GM23338 (cell line): ENCODE results near the gene PRKG2. TPM values are rescaled to one million over a fixed set of nuclear protein-coding genes. Genes with fewer than 3 reads are reported as not detected.

Source experiments
- ATAC-seq: fragments of 200-7000 bp; cut with Tn5 transposase; 3 replicates; pipeline ENCODE4 v1.9.1; 2020
- DNase-seq: peaks from one replicate; pipeline ENCODE4 v3.0.0-alpha.2; 2015; ENCODE audit warnings: low spot score
- H2AFZ ChIP-seq: fragments of 200-600 bp; sonication (generic); 2 replicates; pipeline ENCODE4 v1.8.0; 2016; ENCODE audit warnings: antibody characterized with exemption, mild to moderate bottlenecking, moderate library complexity
- H3F3A ChIP-seq: fragments of 200-600 bp; sonication (generic); replicated peaks from 2 replicates; pipeline ENCODE4 v1.8.0; 2017; ENCODE audit warnings: antibody characterized with exemption, mixed run types, low read depth
- H3K27ac ChIP-seq: fragments of 200-600 bp; sonication (generic); 2 replicates; pipeline ENCODE4 v1.6.1; 2016; ENCODE audit warnings: low read depth
- H3K27me3 ChIP-seq: fragments of 200-600 bp; sonication (generic); 2 replicates; pipeline ENCODE4 v1.8.0; 2016; ENCODE audit warnings: mild to moderate bottlenecking, mixed run types, moderate library complexity; ENCODE audit not compliant: insufficient read depth
- H3K36me3 ChIP-seq: fragments of 200-600 bp; sonication (generic); 2 replicates; pipeline ENCODE4 v1.8.0; 2016; ENCODE audit warnings: mild to moderate bottlenecking; ENCODE audit not compliant: insufficient read depth
- H3K4me1 ChIP-seq: fragments of 200-600 bp; sonication (generic); 2 replicates; pipeline ENCODE4 v1.8.0; 2016; ENCODE audit warnings: mild to moderate bottlenecking, moderate library complexity; ENCODE audit not compliant: insufficient read depth
- H3K4me2 ChIP-seq: fragments of 200-600 bp; sonication (generic); 2 replicates; pipeline ENCODE4 v1.7.1; 2017; ENCODE audit warnings: mixed run types
- H3K4me3 ChIP-seq: fragments of 200-600 bp; sonication (generic); 2 replicates; pipeline ENCODE4 v1.6.1; 2016; ENCODE audit warnings: mixed run types
- H3K79me2 ChIP-seq: fragments of 200-600 bp; sonication (generic); replicated peaks from 2 replicates; pipeline ENCODE4 v1.8.0; 2017; ENCODE audit warnings: mild to moderate bottlenecking; ENCODE audit not compliant: insufficient read depth
- H3K9me2 ChIP-seq: fragments of 200-600 bp; sonication (generic); 2 replicates; pipeline ENCODE4 v1.8.0; 2017; ENCODE audit not compliant: insufficient read depth
- H4K20me1 ChIP-seq: fragments of 200-600 bp; sonication (generic); replicated peaks from 2 replicates; pipeline ENCODE4 v1.8.0; 2017; ENCODE audit warnings: mild to moderate bottlenecking; ENCODE audit not compliant: insufficient read depth
- H3K27ac Mint-ChIP-seq: 2 replicates; pipeline ENCODE4 v1.8.0; 2020; ENCODE audit warnings: inconsistent platforms, mild to moderate bottlenecking, moderate library complexity, mixed read lengths
- H3K27me3 Mint-ChIP-seq: 3 replicates; pipeline ENCODE4 v1.8.0; 2022; ENCODE audit warnings: low read depth, mild to moderate bottlenecking, moderate library complexity, mixed read lengths, inconsistent platforms; ENCODE audit not compliant: insufficient read depth, poor library complexity
- H3K36me3 Mint-ChIP-seq: 3 replicates; pipeline ENCODE4 v1.8.0; 2021; ENCODE audit warnings: low read depth, mild to moderate bottlenecking, inconsistent platforms, moderate library complexity, mixed read lengths
- H3K4me1 Mint-ChIP-seq: 3 replicates; pipeline ENCODE4 v1.8.0; 2020; ENCODE audit warnings: mild to moderate bottlenecking, inconsistent platforms, mixed read lengths
- H3K4me3 Mint-ChIP-seq: 3 replicates; pipeline ENCODE4 v1.8.0; 2021; ENCODE audit warnings: moderate library complexity, mild to moderate bottlenecking, inconsistent platforms, mixed read lengths
- H3K9me3 Mint-ChIP-seq: 3 replicates; pipeline ENCODE4 v1.8.0; 2020; ENCODE audit warnings: moderate library complexity, mild to moderate bottlenecking, inconsistent platforms, mixed read lengths
- CREB1 ChIP-seq: fragments of 250-450 bp; sonication (Bioruptor Pico); IDR thresholded peaks from 2 replicates; pipeline ENCODE4 v1.5.0; 2020; ENCODE audit warnings: low read depth, mild to moderate bottlenecking, moderate library complexity
- EZH2 ChIP-seq: fragments of 200-600 bp; sonication (generic); IDR thresholded peaks from one replicate; pipeline ENCODE4 v1.8.0; 2017; ENCODE audit warnings: antibody characterized with exemption, mild to moderate bottlenecking, low read depth; ENCODE audit not compliant: unreplicated experiment
- EZH2phosphoT487 ChIP-seq: fragments of 200-600 bp; sonication (generic); IDR thresholded peaks from one replicate; pipeline ENCODE4 v1.8.1; 2018; ENCODE audit warnings: antibody characterized with exemption; ENCODE audit not compliant: unreplicated experiment
- JUNB ChIP-seq: IDR thresholded peaks from one replicate; pipeline ENCODE4 v1.6.1; 2016; ENCODE audit warnings: antibody characterized with exemption; ENCODE audit not compliant: unreplicated experiment
- NANOG ChIP-seq: IDR thresholded peaks from 2 replicates; pipeline ENCODE4 v1.6.1; 2016; ENCODE audit warnings: antibody characterized with exemption, borderline replicate concordance
- POLR2AphosphoS5 ChIP-seq: IDR thresholded peaks from 2 replicates; pipeline ENCODE4 v1.6.1; 2016; ENCODE audit warnings: antibody characterized with exemption, low read depth
- REST ChIP-seq: IDR thresholded peaks from one replicate; pipeline ENCODE4 v1.6.1; 2018; ENCODE audit warnings: antibody characterized with exemption; ENCODE audit not compliant: unreplicated experiment
- STAT1 ChIP-seq: IDR thresholded peaks from one replicate; pipeline ENCODE4 v1.6.1; 2016; ENCODE audit warnings: antibody characterized with exemption; ENCODE audit not compliant: unreplicated experiment
- ZNF462 ChIP-seq: fragments of 250-450 bp; sonication (Bioruptor Pico); IDR thresholded peaks from 2 replicates; pipeline ENCODE4 v1.5.0; 2020; ENCODE audit warnings: mild to moderate bottlenecking, moderate library complexity
- polyA plus RNA-seq: library from polyadenylated mRNA; unstranded; fragments of >200 nt; fragmentation: Nextera tagmentation; extraction: Ambion mirVana; gene quantifications from 2 replicates; pipeline ENCODE4 v1.2.1, GENCODE V29; 2016
- total RNA-seq: library from RNA; depleted of rRNA; stranded (reverse); fragments of >200 nt; shearing (Covaris generic); gene quantifications from 2 replicates; pipeline ENCODE4 v1.2.3, GENCODE V29; 2014
- TF ChIP-seq, protein P1 (sequence below), 2 experiments: fragments of 200-600 bp in 1 of 2; sonication (generic) in 1 of 2; conservative IDR thresholded peaks; 2 replicates each; pipeline versions ENCODE4 v1.5.1 to v1.6.1; 2016 to 2017; ENCODE audit warnings: antibody characterized with exemption in 2 of 2, low read depth in 2 of 2, mild to moderate bottlenecking in 2 of 2, moderate library complexity in 1 of 2
- TF ChIP-seq, protein P2 (sequence below): IDR thresholded peaks from 2 replicates; pipeline ENCODE4 v1.6.1; 2016; ENCODE audit warnings: antibody characterized with exemption

PRKG2 gene
- total and polyA plus RNA-seq, 2 experiments from 2014 or later, result 1.9 to 3.6 TPM

GRCh38 chr4:81165861-81166430 lies 49.1 kb downstream of the PRKG2 start:
- Histone ChIP-seq H2AFZ (no peak overlapping the region), H3K79me2 (no peaks in the 10 kb centered on the region), H3K27ac (no peak overlapping the region), H3K36me3 (no peaks in the 10 kb centered on the region), H3K4me3 (no peak overlapping the region), H3K4me1 (peaks cover 9% of the 10 kb centered on the region; the same call in 1 of the 2 replicates), H3K9me2 (no peaks in the 10 kb centered on the region), H4K20me1 (no peaks in the 10 kb centered on the region), H3K27me3 (no peaks in the 10 kb centered on the region), H3K4me2 (no peak overlapping the region), H3F3A (no peaks in the 10 kb centered on the region)
- TF ChIP-seq EZH2phosphoT487 (no peak), POLR2AphosphoS5 (no peak), JUNB (no peak), STAT1 (no peak), REST (no peak), ZNF462 (no peak), CREB1 (no peak), EZH2 (no peak), NANOG (no peak)
- TF ChIP-seq, protein P1, sequence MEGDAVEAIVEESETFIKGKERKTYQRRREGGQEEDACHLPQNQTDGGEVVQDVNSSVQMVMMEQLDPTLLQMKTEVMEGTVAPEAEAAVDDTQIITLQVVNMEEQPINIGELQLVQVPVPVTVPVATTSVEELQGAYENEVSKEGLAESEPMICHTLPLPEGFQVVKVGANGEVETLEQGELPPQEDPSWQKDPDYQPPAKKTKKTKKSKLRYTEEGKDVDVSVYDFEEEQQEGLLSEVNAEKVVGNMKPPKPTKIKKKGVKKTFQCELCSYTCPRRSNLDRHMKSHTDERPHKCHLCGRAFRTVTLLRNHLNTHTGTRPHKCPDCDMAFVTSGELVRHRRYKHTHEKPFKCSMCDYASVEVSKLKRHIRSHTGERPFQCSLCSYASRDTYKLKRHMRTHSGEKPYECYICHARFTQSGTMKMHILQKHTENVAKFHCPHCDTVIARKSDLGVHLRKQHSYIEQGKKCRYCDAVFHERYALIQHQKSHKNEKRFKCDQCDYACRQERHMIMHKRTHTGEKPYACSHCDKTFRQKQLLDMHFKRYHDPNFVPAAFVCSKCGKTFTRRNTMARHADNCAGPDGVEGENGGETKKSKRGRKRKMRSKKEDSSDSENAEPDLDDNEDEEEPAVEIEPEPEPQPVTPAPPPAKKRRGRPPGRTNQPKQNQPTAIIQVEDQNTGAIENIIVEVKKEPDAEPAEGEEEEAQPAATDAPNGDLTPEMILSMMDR (conservative IDR thresholded peaks at IDR 0.05; ENCODE audit: low read depth in 2 of 2), result no peak
- TF ChIP-seq, protein P2, sequence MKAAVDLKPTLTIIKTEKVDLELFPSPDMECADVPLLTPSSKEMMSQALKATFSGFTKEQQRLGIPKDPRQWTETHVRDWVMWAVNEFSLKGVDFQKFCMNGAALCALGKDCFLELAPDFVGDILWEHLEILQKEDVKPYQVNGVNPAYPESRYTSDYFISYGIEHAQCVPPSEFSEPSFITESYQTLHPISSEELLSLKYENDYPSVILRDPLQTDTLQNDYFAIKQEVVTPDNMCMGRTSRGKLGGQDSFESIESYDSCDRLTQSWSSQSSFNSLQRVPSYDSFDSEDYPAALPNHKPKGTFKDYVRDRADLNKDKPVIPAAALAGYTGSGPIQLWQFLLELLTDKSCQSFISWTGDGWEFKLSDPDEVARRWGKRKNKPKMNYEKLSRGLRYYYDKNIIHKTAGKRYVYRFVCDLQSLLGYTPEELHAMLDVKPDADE, result no peak
- Mint-ChIP-seq H3K27ac (no peak overlapping the region), H3K4me3 (no peak overlapping the region), H3K36me3 (no peaks in the 10 kb centered on the region), H3K9me3 (no peaks in the 10 kb centered on the region), H3K4me1 (peaks cover 9% of the 10 kb centered on the region; the same call in 2 of the 3 replicates), H3K27me3 (no peaks in the 10 kb centered on the region)
- DNase-seq (no peak), ATAC-seq (no peak)
